22Rv1 (cell line): ENCODE results near the gene RNF212.

ENCODE experiments used
- ZFX ChIP-seq: fragments of 450-650 bp; IDR thresholded peaks from 2 replicates; pipeline ENCODE4 v1.6.1; 2017; ENCODE audit warnings: antibody characterized with exemption, borderline replicate concordance
- TF ChIP-seq, protein P1 (sequence below): fragments of 450-650 bp; IDR thresholded peaks from 2 replicates; pipeline ENCODE4 v1.5.1; 2017; ENCODE audit warnings: mild to moderate bottlenecking

DNA sequence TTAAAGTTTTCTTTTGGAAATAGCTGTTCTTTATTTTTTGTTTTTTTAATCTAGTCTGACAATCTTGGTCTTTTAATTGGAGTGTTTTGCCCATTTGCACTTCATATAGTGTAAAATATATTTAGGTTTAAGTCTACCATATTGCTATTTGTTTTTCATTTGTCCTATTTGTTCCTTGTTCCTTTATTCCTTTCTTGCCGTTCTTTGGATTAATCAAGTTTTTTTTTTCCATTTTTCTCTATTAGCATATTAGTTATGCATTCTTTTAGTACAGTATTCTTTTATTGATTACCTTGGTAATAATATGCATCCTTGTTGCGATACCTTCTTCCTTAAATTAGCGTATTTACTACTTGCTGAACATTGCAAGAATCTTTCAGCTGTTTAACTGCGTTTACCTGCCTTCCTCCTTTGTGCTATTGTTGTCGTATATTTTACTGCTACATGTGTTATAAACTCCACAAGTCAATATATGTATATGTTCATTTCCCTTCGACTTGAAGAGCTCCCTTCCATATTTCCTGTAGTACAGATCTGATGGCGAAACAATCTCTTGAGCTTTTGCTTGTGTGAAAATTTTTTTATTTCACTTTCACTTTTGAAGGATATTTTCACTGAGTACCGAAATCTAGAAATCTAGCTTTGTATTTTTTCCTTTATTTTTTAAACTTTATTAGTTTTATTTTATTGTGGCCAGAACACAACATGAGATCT, 23.9 kb upstream of the RNF212 start:
- TF ChIP-seq, protein P1, sequence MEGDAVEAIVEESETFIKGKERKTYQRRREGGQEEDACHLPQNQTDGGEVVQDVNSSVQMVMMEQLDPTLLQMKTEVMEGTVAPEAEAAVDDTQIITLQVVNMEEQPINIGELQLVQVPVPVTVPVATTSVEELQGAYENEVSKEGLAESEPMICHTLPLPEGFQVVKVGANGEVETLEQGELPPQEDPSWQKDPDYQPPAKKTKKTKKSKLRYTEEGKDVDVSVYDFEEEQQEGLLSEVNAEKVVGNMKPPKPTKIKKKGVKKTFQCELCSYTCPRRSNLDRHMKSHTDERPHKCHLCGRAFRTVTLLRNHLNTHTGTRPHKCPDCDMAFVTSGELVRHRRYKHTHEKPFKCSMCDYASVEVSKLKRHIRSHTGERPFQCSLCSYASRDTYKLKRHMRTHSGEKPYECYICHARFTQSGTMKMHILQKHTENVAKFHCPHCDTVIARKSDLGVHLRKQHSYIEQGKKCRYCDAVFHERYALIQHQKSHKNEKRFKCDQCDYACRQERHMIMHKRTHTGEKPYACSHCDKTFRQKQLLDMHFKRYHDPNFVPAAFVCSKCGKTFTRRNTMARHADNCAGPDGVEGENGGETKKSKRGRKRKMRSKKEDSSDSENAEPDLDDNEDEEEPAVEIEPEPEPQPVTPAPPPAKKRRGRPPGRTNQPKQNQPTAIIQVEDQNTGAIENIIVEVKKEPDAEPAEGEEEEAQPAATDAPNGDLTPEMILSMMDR, result no peak
- no peak for TF ChIP-seq ZFX
